A549 (cell line): Measurements from ENCODE around the gene EIF6. TPM values are rescaled to one million over a fixed set of nuclear protein-coding genes. Genes with fewer than 3 reads are reported as not detected.

Experiments
- ATAC-seq, 2 experiments: fragments of 200-7000 bp in 1 of 2; fragments of >200 bp in 1 of 2; cut with Nextera tagmentation in 1 of 2; cut with Tn5 transposase in 1 of 2; 3 replicates each; pipeline versions ENCODE4 v1.8.0 to v1.9.1; 2018 to 2020; ENCODE audit warnings: mild to moderate bottlenecking in 1 of 2, moderate library complexity in 1 of 2
- CTCF ChIA-PET: fragments of 300-600 bp; sonication (Branson Sonifier 250); formaldehyde crosslinking; extraction: SDS; loops from one replicate; lab custom pipeline; 2021; ENCODE audit warnings: antibody characterized with exemption, inconsistent platforms; lab: Yijun Ruan, JAX
- POLR2A ChIA-PET: fragments of 350-600 bp; formaldehyde crosslinking; extraction: SDS; loops from one replicate; lab custom pipeline; 2021; ENCODE audit warnings: antibody characterized with exemption, inconsistent platforms; lab: Yijun Ruan, JAX
- DNase-seq, 2 experiments: peaks; one replicate each; pipeline versions ENCODE4 v3.0.0 to v3.0.0-alpha.2; 2011 to 2016; ENCODE audit warnings: low read depth in 1 of 2, low spot score in 1 of 2
- FAIRE-seq: peaks from 2 replicates; lab custom pipeline; 2011; peaks lifted over from hg19 to GRCh38; lab: Jason Lieb, UNC
- H3K27ac ChIP-seq, 2 experiments: fragments of >200 bp; sonication (Bioruptor Twin); formaldehyde crosslinking; 3 replicates each; pipeline ENCODE4 v1.5.1; 2016 to 2017
- H3K4me1 ChIP-seq: fragments of >200 bp; sonication (Bioruptor Twin); formaldehyde crosslinking; 3 replicates; pipeline ENCODE4 v1.6.1; 2016
- H3K4me2 ChIP-seq: fragments of >200 bp; sonication (Bioruptor Twin); formaldehyde crosslinking; 3 replicates; pipeline ENCODE4 v1.6.1; 2016
- H3K4me3 ChIP-seq: fragments of >200 bp; sonication (Bioruptor Twin); formaldehyde crosslinking; 3 replicates; pipeline ENCODE4 v1.5.1; 2016
- H3K9me3 ChIP-seq: fragments of >200 bp; sonication (Bioruptor Twin); formaldehyde crosslinking; 3 replicates; pipeline ENCODE4 v1.6.1; 2016
- CEBPB ChIP-seq, 2 experiments: fragments of >200 bp in 1 of 2; sonication (Bioruptor Twin) in 1 of 2; formaldehyde crosslinking in 1 of 2; IDR thresholded peaks; 2 replicates each; pipeline ENCODE4 v1.6.1; 2012 to 2016
- CHD4 ChIP-seq: fragments of 200-600 bp; sonication (generic); IDR thresholded peaks from 2 replicates; pipeline ENCODE4 v1.6.1; 2016; ENCODE audit warnings: antibody characterized with exemption, mild to moderate bottlenecking, borderline replicate concordance
- CTCF ChIP-seq: fragments of >200 bp; sonication (Bioruptor Twin); formaldehyde crosslinking; IDR thresholded peaks from 3 replicates; pipeline ENCODE4 v1.5.1; 2016
- EHF ChIP-seq: fragments of 250-450 bp; sonication (Bioruptor Pico); IDR thresholded peaks from 2 replicates; pipeline ENCODE4 v1.5.0; 2020; ENCODE audit warnings: mild to moderate bottlenecking
- EHMT2 ChIP-seq: fragments of 200-600 bp; sonication (generic); IDR thresholded peaks from 2 replicates; pipeline ENCODE4 v1.6.1; 2016; ENCODE audit warnings: antibody characterized with exemption, low read depth, mild to moderate bottlenecking, moderate library complexity
- EP300 ChIP-seq, 2 experiments: fragments of >200 bp; sonication (Bioruptor Twin); formaldehyde crosslinking; IDR thresholded peaks; 2 replicates in 1 of 2; 3 replicates in 1 of 2; pipeline ENCODE4 v1.6.1; 2016 to 2017
- FOSL2 ChIP-seq, 2 experiments: fragments of 450-650 bp in 1 of 2; fragments of >200 bp in 1 of 2; sonication (Bioruptor Twin) in 1 of 2; formaldehyde crosslinking; IDR thresholded peaks; 2 replicates each; pipeline versions ENCODE4 v1.5.0 to v1.6.1; 2016 to 2020; ENCODE audit warnings: mild to moderate bottlenecking in 1 of 2, moderate library complexity in 1 of 2
- KDM5A ChIP-seq: fragments of 200-600 bp; sonication (generic); IDR thresholded peaks from 2 replicates; pipeline ENCODE4 v1.6.1; 2016; ENCODE audit warnings: antibody characterized with exemption, mild to moderate bottlenecking
- MAX ChIP-seq: IDR thresholded peaks from 2 replicates; pipeline ENCODE4 v1.6.1; 2012
- MYC ChIP-seq: IDR thresholded peaks from 2 replicates; pipeline ENCODE4 v1.6.1; 2012; ENCODE audit warnings: mild to moderate bottlenecking, inconsistent platforms, low read length, improper control_type of control experiment, borderline replicate concordance
- NFE2L2 ChIP-seq: fragments of 150-350 bp; conservative IDR thresholded peaks from 2 replicates; pipeline ENCODE4 v1.6.1; 2014; ENCODE audit warnings: low read length
- NPAS2 ChIP-seq: fragments of 250-450 bp; sonication (Bioruptor Pico); IDR thresholded peaks from 2 replicates; pipeline ENCODE4 v1.8.0; 2022; ENCODE audit warnings: mild to moderate bottlenecking, moderate library complexity, borderline replicate concordance
- PBX3 ChIP-seq: IDR thresholded peaks from 2 replicates; pipeline ENCODE4 v1.6.1; 2012
- RAD21 ChIP-seq, 2 experiments: fragments of >200 bp in 1 of 2; sonication (Bioruptor Twin) in 1 of 2; formaldehyde crosslinking in 1 of 2; IDR thresholded peaks in 1 of 2; conservative IDR thresholded peaks in 1 of 2; 2 replicates in 1 of 2; 3 replicates in 1 of 2; pipeline ENCODE4 v1.6.1; 2012 to 2018; ENCODE audit warnings: inconsistent platforms in 1 of 2
- RARB ChIP-seq: fragments of 250-450 bp; sonication (Bioruptor Pico); IDR thresholded peaks from 2 replicates; pipeline ENCODE4 v1.8.0; 2021; ENCODE audit warnings: mild to moderate bottlenecking, moderate library complexity
- RCOR1 ChIP-seq: fragments of 150-350 bp; IDR thresholded peaks from 2 replicates; pipeline ENCODE4 v1.6.1; 2014; ENCODE audit warnings: antibody characterized with exemption, low read length, low read depth
- TFCP2L1 ChIP-seq: fragments of 250-450 bp; sonication (Bioruptor Pico); IDR thresholded peaks from 2 replicates; pipeline ENCODE4 v1.5.0; 2021; ENCODE audit warnings: mild to moderate bottlenecking
- TP53 ChIP-seq: fragments of 250-450 bp; sonication (Bioruptor Pico); IDR thresholded peaks from 2 replicates; pipeline ENCODE4 v1.5.0; 2021; ENCODE audit warnings: mild to moderate bottlenecking, moderate library complexity
- USF2 ChIP-seq: fragments of 450-650 bp; IDR thresholded peaks from 2 replicates; pipeline ENCODE4 v1.6.1; 2014; ENCODE audit warnings: antibody characterized with exemption
- ZC3H11A ChIP-seq: fragments of 450-650 bp; IDR thresholded peaks from 2 replicates; pipeline ENCODE4 v1.6.1; 2014; ENCODE audit warnings: antibody characterized with exemption, mild to moderate bottlenecking
- ZNF302 ChIP-seq: fragments of 250-450 bp; sonication (Bioruptor Pico); IDR thresholded peaks from 2 replicates; pipeline ENCODE4 v1.9.0; 2021; ENCODE audit warnings: inconsistent platforms, mild to moderate bottlenecking, moderate library complexity
- WGBS: methylation state at CpG from one replicate; pipeline ENCODE4 v1.1.6; 2017; ENCODE audit errors: missing lambda C conversion rate; 5-methylcytosine and 5-hydroxymethylcytosine counted together
- polyA plus RNA-seq, 4 experiments: library from polyadenylated mRNA; depleted of rRNA in 3 of 4; stranded (reverse); fragments of >200 nt; fragmentation: RNase III in 1 of 4; extraction: RNeasy Plus Mini Kit Qiagen cat#74134 plus additional on column Dnase treatment in 1 of 4; gene quantifications; 2 replicates in 3 of 4; 3 replicates in 1 of 4; pipeline ENCODE4 v1.2.3, GENCODE V29; 2011 to 2017

Gene EIF6
- polyA plus RNA-seq, 2 of the 4 experiments (the other 2 are of a cell fraction): 184 to 294 TPM

GRCh38 chr20:35297155-35297554 lies 12.6 kb upstream of the EIF6 start:
- no peak overlapping the region for H3K27ac ChIP-seq

GRCh38 chr20:35296101-35296554 lies 11.6 kb upstream of the EIF6 start:
- ATAC-seq (no peak; a peak in 1 of 6 replicates), FAIRE-seq (no peak), DNase-seq (no peak)
- no peak overlapping the region for H3K4me2 ChIP-seq
- TF ChIP-seq KDM5A: no peak
- TF ChIP-seq TFCP2L1: no peak
- TF ChIP-seq CHD4: no peak
- TF ChIP-seq CTCF: no peak
- no peak for TF ChIP-seq ZNF302
- no peak for TF ChIP-seq RARB (CRISPR knock-in tag)
- no peak for TF ChIP-seq NPAS2 (CRISPR knock-in tag)
- TF ChIP-seq EHF: no peak
- no peak for TF ChIP-seq EHMT2
- TF ChIP-seq NFE2L2: no peak
- no peak for TF ChIP-seq MYC
- no peak for TF ChIP-seq MAX
- no peak for TF ChIP-seq USF2
- TF ChIP-seq EP300 (IDR thresholded peaks at IDR 0.05): no peak
- no peak for TF ChIP-seq FOSL2 (IDR thresholded peaks at IDR 0.05)
- TF ChIP-seq FOSL2 (CRISPR knock-in tag; IDR thresholded peaks at IDR 0.05): no peak
- no peak for TF ChIP-seq RAD21 (conservative IDR thresholded peaks at IDR 0.05 in 1 of 2, IDR thresholded peaks at IDR 0.05 in 1 of 2)
- TF ChIP-seq PBX3: no peak
- no peak for TF ChIP-seq CEBPB (IDR thresholded peaks at IDR 0.05)
- TF ChIP-seq ZC3H11A: no peak
- H3K4me1 ChIP-seq: peaks cover 4% of the 10 kb centered on the region; the same call in 1 of the 3 replicates
- WGBS: 82% methylated on average over 8 of the region's 9 CpGs
- H3K27ac ChIP-seq: no peak overlapping the region
- ChIA-PET POLR2A (no interaction called here), CTCF (interaction anchor here (0.7 to 14.7 kb wide), 5 partner anchors 9 to 475 kb away, joined by 3 to 267 read pairs (median 138); partner anchors contain the start of gene GDF5)
- no peak overlapping the region for H3K4me3 ChIP-seq
- H3K9me3 ChIP-seq: no peaks in the 10 kb centered on the region

More at GRCh38 chr20:35297155-35297554, 12.6 kb upstream of the EIF6 start:
- no peak for TF ChIP-seq MYC
- no peak for TF ChIP-seq TP53 (CRISPR knock-in tag)
- no peak for TF ChIP-seq KDM5A
- TF ChIP-seq CHD4: no peak
- no peak for TF ChIP-seq RCOR1
- no peak overlapping the region for H3K4me2 ChIP-seq
- FAIRE-seq (no peak), ATAC-seq (peak; percentile 52 to 67; a peak in 5 of 6 replicates), DNase-seq (peak in 1 of 2 experiments; percentile 40)
- ChIA-PET POLR2A (interaction anchor here (1.0 kb wide), 1 partner anchor 8 kb away, joined by 4 read pairs; no protein-coding TSS in a partner anchor), CTCF (interaction anchor here (0.7 to 14.7 kb wide), 6 partner anchors 33 to 322 kb away, joined by 3 to 267 read pairs (median 11); partner anchors contain the start of genes EDEM2 and GDF5)
- no peak overlapping the region for H3K4me3 ChIP-seq
- WGBS: 64% methylated on average over 8 of the region's 8 CpGs
- peaks cover 5% of the 10 kb centered on the region; the same call in 2 of the 3 replicates for H3K4me1 ChIP-seq
- no peaks in the 10 kb centered on the region for H3K9me3 ChIP-seq
